Measurements from ENCODE around the gene EPHA8.

The EPHA8 gene

GRCh38 chr1:22527122-22527521 is 36.2 kb upstream of the EPHA8 start:
- Histone ChIP-seq H2AFZ (ENCODE audit: insufficient read depth, low read length, poor library complexity) (no peak overlapping the region), H3K14ac (ENCODE audit: low read length) (no peak overlapping the region), H3K18ac (ENCODE audit: low read length) (no peak overlapping the region), H3K9ac (ENCODE audit: low read length) (no peak overlapping the region), H3K79me2 (ENCODE audit: control insufficient read depth, insufficient read depth, low read length, poor library complexity) (no peaks in the 10 kb centered on the region), H3K79me1 (ENCODE audit: low read length) (no peaks in the 10 kb centered on the region), H3K4me2 (ENCODE audit: low read length) (no peak overlapping the region), H2BK12ac (ENCODE audit: low read length) (no peak overlapping the region), H3K9me3 (ENCODE audit: insufficient read depth, low read depth, low read length) (no peaks in the 10 kb centered on the region), H2BK120ac (ENCODE audit: insufficient read depth, low read length, poor library complexity) (no peak overlapping the region), H4K91ac (ENCODE audit: low read depth, low read length) (no peak overlapping the region), H3K27ac (ENCODE audit: low read depth, low read length) (no peak overlapping the region), H4K8ac (ENCODE audit: low read depth, low read length) (no peak overlapping the region), H3K36me3 (ENCODE audit: control insufficient read depth in 1 of 2, insufficient read depth in 2 of 2, low read length in 2 of 2) (peaks cover 27 to 54% of the 10 kb centered on the region in 2 experiments), H3K4ac (ENCODE audit: low read depth, low read length) (no peak overlapping the region), H3K23ac (ENCODE audit: low read length) (no peak overlapping the region), H2AK5ac (ENCODE audit: low read length) (no peak overlapping the region), H3K4me1 (ENCODE audit: control insufficient read depth in 1 of 2, insufficient read depth in 2 of 2, low read length in 2 of 2) (peaks cover 0 to 2% of the 10 kb centered on the region in 2 experiments), H3K27me3 (ENCODE audit: insufficient read depth, low read length) (no peaks in the 10 kb centered on the region), H4K12ac (ENCODE audit: low read depth, low read length) (no peak overlapping the region), H3K4me3 (ENCODE audit: low read depth, low read length) (no peak overlapping the region), H2BK5ac (ENCODE audit: low read depth, low read length, poor library complexity) (no peak overlapping the region)
- WGBS (ENCODE audit: extremely low coverage, insufficient coverage, insufficient read length): no CpG with 5 or more reads among the region's 7 CpGs
- DNase-seq: no peak

- no peaks in the 10 kb centered on the region for H3K79me1 ChIP-seq (ENCODE audit: low read length)
- no peak overlapping the region for H2BK5ac ChIP-seq (ENCODE audit: low read depth, low read length, poor library complexity)
- H3K14ac ChIP-seq (ENCODE audit: low read length): no peak overlapping the region
- H4K12ac ChIP-seq (ENCODE audit: low read depth, low read length): no peak overlapping the region
- no CpG with 5 or more reads among the region's 15 CpGs for WGBS (ENCODE audit: extremely low coverage, insufficient coverage, insufficient read length)
- no peaks in the 10 kb centered on the region for H3K27me3 ChIP-seq (ENCODE audit: insufficient read depth, low read length)
- H3K4me1 ChIP-seq (ENCODE audit: control insufficient read depth in 1 of 2, insufficient read depth in 2 of 2, low read length in 2 of 2): peaks cover 0 to 2% of the 10 kb centered on the region in 2 experiments
- peak overlapping the region; percentile 53 for H3K9ac ChIP-seq (ENCODE audit: low read length)
- H3K23ac ChIP-seq (ENCODE audit: low read length): no peak overlapping the region
- peaks cover 24 to 51% of the 10 kb centered on the region in 2 experiments for H3K36me3 ChIP-seq (ENCODE audit: control insufficient read depth in 1 of 2, insufficient read depth in 2 of 2, low read length in 2 of 2)
- no peak overlapping the region for H2AFZ ChIP-seq (ENCODE audit: insufficient read depth, low read length, poor library complexity)
- no peak overlapping the region for H2BK120ac ChIP-seq (ENCODE audit: insufficient read depth, low read length, poor library complexity)
- no peak overlapping the region for H3K18ac ChIP-seq (ENCODE audit: low read length)
- H3K9me3 ChIP-seq (ENCODE audit: insufficient read depth, low read depth, low read length): no peaks in the 10 kb centered on the region
- no peaks in the 10 kb centered on the region for H3K79me2 ChIP-seq (ENCODE audit: control insufficient read depth, insufficient read depth, low read length, poor library complexity)
- no peak overlapping the region for H2BK12ac ChIP-seq (ENCODE audit: low read length)
- no peak overlapping the region for H2AK5ac ChIP-seq (ENCODE audit: low read length)
- no peak overlapping the region for H4K91ac ChIP-seq (ENCODE audit: low read depth, low read length)
- H3K4ac ChIP-seq (ENCODE audit: low read depth, low read length): no peak overlapping the region
- H3K27ac ChIP-seq (ENCODE audit: low read depth, low read length): no peak overlapping the region
- DNase-seq: no peak
- H4K8ac ChIP-seq (ENCODE audit: low read depth, low read length): no peak overlapping the region
- no peak overlapping the region for H3K4me2 ChIP-seq (ENCODE audit: low read length)
- H3K4me3 ChIP-seq (ENCODE audit: low read depth, low read length): no peak overlapping the region
Observed at GRCh38 chr1:22527555-22528296, 35.6 kb upstream of the EPHA8 start.

- Histone ChIP-seq H3K27ac (ENCODE audit: low read depth, low read length) (no peak overlapping the region), H3K4me3 (ENCODE audit: low read depth, low read length) (no peak overlapping the region), H4K8ac (ENCODE audit: low read depth, low read length) (no peak overlapping the region), H3K4me1 (ENCODE audit: control insufficient read depth in 1 of 2, insufficient read depth in 2 of 2, low read length in 2 of 2) (peaks cover 0 to 2% of the 10 kb centered on the region in 2 experiments), H3K4me2 (ENCODE audit: low read length) (no peak overlapping the region), H3K79me2 (ENCODE audit: control insufficient read depth, insufficient read depth, low read length, poor library complexity) (no peaks in the 10 kb centered on the region), H3K79me1 (ENCODE audit: low read length) (no peaks in the 10 kb centered on the region), H4K12ac (ENCODE audit: low read depth, low read length) (no peak overlapping the region), H3K9me3 (ENCODE audit: insufficient read depth, low read depth, low read length) (no peaks in the 10 kb centered on the region), H3K4ac (ENCODE audit: low read depth, low read length) (no peak overlapping the region), H2AFZ (ENCODE audit: insufficient read depth, low read length, poor library complexity) (no peak overlapping the region), H2AK5ac (ENCODE audit: low read length) (no peak overlapping the region), H3K36me3 (ENCODE audit: control insufficient read depth in 1 of 2, insufficient read depth in 2 of 2, low read length in 2 of 2) (peaks cover 24 to 54% of the 10 kb centered on the region in 2 experiments), H3K18ac (ENCODE audit: low read length) (no peak overlapping the region), H3K9ac (ENCODE audit: low read length) (no peak overlapping the region), H3K14ac (ENCODE audit: low read length) (no peak overlapping the region), H2BK12ac (ENCODE audit: low read length) (no peak overlapping the region), H2BK120ac (ENCODE audit: insufficient read depth, low read length, poor library complexity) (no peak overlapping the region), H3K27me3 (ENCODE audit: insufficient read depth, low read length) (no peaks in the 10 kb centered on the region), H3K23ac (ENCODE audit: low read length) (no peak overlapping the region), H2BK5ac (ENCODE audit: low read depth, low read length, poor library complexity) (no peak overlapping the region), H4K91ac (ENCODE audit: low read depth, low read length) (no peak overlapping the region)
- WGBS (ENCODE audit: extremely low coverage, insufficient coverage, insufficient read length): no CpG with 5 or more reads among the region's 7 CpGs
- DNase-seq: no peak
Observed at GRCh38 chr1:22528451-22528850, 34.8 kb upstream of the EPHA8 start.

GRCh38 chr1:22529901-22530621 is 33.2 kb upstream of the EPHA8 start:
- Histone ChIP-seq H3K9ac (ENCODE audit: low read length) (peak overlapping the region; percentile 48), H3K4me1 (ENCODE audit: control insufficient read depth in 1 of 2, insufficient read depth in 2 of 2, low read length in 2 of 2) (peaks cover 0 to 2% of the 10 kb centered on the region in 2 experiments), H3K79me2 (ENCODE audit: control insufficient read depth, insufficient read depth, low read length, poor library complexity) (no peaks in the 10 kb centered on the region), H4K91ac (ENCODE audit: low read depth, low read length) (no peak overlapping the region), H4K8ac (ENCODE audit: low read depth, low read length) (no peak overlapping the region), H3K23ac (ENCODE audit: low read length) (no peak overlapping the region), H3K36me3 (ENCODE audit: control insufficient read depth in 1 of 2, insufficient read depth in 2 of 2, low read length in 2 of 2) (peaks cover 21 to 43% of the 10 kb centered on the region in 2 experiments), H2AFZ (ENCODE audit: insufficient read depth, low read length, poor library complexity) (no peak overlapping the region), H3K27me3 (ENCODE audit: insufficient read depth, low read length) (no peaks in the 10 kb centered on the region), H3K18ac (ENCODE audit: low read length) (no peak overlapping the region), H3K4me3 (ENCODE audit: low read depth, low read length) (no peak overlapping the region), H3K14ac (ENCODE audit: low read length) (no peak overlapping the region), H3K4me2 (ENCODE audit: low read length) (no peak overlapping the region), H3K9me3 (ENCODE audit: insufficient read depth, low read depth, low read length) (no peaks in the 10 kb centered on the region), H2BK5ac (ENCODE audit: low read depth, low read length, poor library complexity) (no peak overlapping the region), H2BK120ac (ENCODE audit: insufficient read depth, low read length, poor library complexity) (no peak overlapping the region), H4K12ac (ENCODE audit: low read depth, low read length) (no peak overlapping the region), H3K4ac (ENCODE audit: low read depth, low read length) (no peak overlapping the region), H2AK5ac (ENCODE audit: low read length) (no peak overlapping the region), H3K27ac (ENCODE audit: low read depth, low read length) (no peak overlapping the region), H3K79me1 (ENCODE audit: low read length) (no peaks in the 10 kb centered on the region), H2BK12ac (ENCODE audit: low read length) (no peak overlapping the region)
- no peak for DNase-seq
- WGBS (ENCODE audit: extremely low coverage, insufficient coverage, insufficient read length): no CpG with 5 or more reads among the region's 12 CpGs
